Activated CD8-positive, alpha-beta memory T cell treated with anti-CD3 and anti-CD28 coated beads, Interleukin-2, amount 50 U/mL, for 1 hour (primary cell): ENCODE results near the gene PCDHGB2.
"Not testable (repeated sequence)": the region's sequence is repeated elsewhere in the genome, so short reads cannot be mapped to it uniquely, and the experiment has no call there.

Experiments used
- DNase-seq: peaks from one replicate; pipeline ENCODE4 v3.0.0-alpha.2; 2020; ENCODE audit errors: extremely low read depth

Gene PCDHGB2

GRCh38 chr5:141384471-141385267 lies 24.9 kb downstream of the PCDHGB2 start:
- no peak for DNase-seq

- DNase-seq = not testable (repeated sequence)
Measured at GRCh38 chr5:141387557-141388311, 27.9 kb downstream of the PCDHGB2 start, which contains the start of gene PCDHGB4. Gene PCDHGB4 (plus strand): TSS chr5:141387698. CDS start chr5:141387885, 187 bp downstream.

DNA sequence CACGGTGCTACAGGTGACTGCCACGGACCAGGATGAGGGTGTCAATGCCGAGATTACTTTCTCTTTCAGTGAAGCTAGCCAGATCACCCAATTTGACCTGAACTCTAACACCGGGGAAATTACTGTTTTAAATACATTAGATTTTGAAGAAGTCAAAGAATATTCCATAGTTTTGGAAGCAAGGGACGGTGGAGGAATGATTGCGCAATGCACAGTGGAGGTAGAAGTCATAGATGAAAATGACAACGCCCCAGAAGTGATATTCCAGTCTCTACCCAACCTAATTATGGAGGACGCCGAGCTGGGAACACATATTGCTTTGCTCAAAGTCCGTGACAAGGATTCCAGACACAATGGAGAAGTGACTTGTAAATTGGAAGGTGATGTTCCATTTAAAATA lies 28.9 kb downstream of the PCDHGB2 start:
- DNase-seq = no peak

- DNase-seq = no peak
Measured at GRCh38 chr5:141389153-141390042, 29.6 kb downstream of the PCDHGB2 start.

DNA sequence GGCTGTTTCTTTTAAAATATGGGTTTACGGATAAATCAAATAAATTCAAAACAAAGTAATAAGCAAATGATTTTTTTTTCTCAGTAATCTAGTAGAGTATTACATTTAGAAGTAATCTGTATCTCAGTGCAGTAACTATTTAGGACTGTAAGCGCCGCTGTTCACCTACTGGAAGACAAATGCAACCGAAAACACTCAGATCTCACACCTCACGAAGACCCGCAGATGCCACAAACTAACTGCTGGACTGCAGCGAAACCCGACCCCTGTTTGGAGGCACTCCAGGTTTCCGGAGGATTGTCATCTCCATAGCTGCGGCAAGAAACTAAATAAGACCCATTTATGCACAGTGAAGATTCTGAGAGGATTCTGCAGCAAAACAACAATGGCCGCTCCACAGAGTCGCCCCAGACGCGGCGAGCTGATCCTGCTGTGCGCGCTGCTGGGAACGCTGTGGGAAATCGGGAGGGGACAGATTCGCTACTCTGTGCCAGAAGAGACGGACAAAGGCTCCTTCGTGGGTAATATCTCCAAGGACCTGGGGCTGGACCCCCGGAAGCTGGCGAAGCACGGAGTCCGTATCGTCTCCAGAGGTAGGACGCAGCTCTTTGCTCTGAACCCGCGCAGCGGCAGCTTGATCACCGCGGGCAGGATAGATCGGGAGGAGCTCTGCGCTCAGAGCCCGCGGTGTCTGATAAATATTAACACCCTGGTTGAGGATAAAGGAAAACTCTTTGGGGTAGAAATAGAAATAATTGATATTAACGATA lies 32.8 kb downstream of the PCDHGB2 start, which contains the start of gene PCDHGA8:
Gene PCDHGA8, plus strand, starts transcription at position 205 of the 770 bp plus-strand sequence. Its CDS starts 181 bp downstream, at position 386.
- no peak for DNase-seq

DNA sequence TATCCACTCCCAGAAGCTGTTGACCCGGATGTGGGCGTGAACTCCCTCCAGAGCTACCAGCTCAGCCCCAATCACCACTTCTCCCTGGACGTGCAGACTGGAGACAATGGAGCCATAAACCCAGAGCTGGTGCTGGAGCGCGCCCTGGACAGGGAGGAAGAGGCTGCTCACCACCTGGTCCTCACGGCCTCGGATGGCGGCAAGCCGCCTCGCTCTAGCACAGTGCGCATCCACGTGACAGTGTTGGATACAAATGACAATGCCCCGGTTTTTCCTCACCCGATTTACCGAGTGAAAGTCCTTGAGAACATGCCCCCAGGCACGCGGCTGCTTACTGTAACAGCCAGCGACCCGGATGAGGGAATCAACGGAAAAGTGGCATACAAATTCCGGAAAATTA lies 33.5 kb downstream of the PCDHGB2 start:
- DNase-seq = no peak

DNA sequence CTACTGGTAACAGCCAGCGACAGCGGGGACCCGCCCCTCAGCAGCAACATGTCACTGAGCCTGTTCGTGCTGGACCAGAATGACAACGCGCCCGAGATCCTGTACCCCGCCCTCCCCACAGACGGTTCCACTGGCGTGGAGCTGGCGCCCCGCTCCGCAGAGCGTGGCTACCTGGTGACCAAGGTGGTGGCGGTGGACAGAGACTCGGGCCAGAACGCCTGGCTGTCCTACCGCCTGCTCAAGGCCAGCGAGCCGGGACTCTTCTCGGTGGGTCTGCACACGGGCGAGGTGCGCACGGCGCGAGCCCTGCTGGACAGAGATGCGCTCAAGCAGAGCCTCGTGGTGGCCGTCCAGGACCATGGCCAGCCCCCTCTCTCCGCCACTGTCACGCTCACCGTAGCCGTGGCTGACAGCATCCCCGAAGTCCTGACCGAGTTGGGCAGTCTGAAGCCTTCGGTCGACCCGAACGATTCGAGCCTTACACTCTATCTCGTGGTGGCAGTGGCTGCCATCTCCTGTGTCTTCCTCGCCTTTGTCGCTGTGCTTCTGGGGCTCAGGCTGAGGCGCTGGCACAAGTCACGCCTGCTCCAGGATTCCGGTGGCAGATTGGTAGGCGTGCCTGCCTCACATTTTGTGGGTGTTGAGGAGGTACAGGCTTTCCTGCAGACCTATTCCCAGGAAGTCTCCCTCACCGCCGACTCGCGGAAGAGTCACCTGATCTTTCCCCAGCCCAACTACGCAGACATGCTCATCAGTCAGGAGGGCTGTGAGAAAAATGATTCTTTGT lies 34.8 kb downstream of the PCDHGB2 start:
- DNase-seq = not testable (repeated sequence)

- DNase-seq = not testable (repeated sequence)
Measured at GRCh38 chr5:141397756-141398551, 38.2 kb downstream of the PCDHGB2 start, which contains the start of gene PCDHGB5. Gene PCDHGB5 (plus strand): TSS chr5:141397947. CDS start chr5:141398128, 181 bp downstream.

GRCh38 chr5:141398608-141399007 lies 38.8 kb downstream of the PCDHGB2 start:
- DNase-seq = no peak

GRCh38 chr5:141399555-141400258 lies 39.9 kb downstream of the PCDHGB2 start:
- no peak for DNase-seq

DNA sequence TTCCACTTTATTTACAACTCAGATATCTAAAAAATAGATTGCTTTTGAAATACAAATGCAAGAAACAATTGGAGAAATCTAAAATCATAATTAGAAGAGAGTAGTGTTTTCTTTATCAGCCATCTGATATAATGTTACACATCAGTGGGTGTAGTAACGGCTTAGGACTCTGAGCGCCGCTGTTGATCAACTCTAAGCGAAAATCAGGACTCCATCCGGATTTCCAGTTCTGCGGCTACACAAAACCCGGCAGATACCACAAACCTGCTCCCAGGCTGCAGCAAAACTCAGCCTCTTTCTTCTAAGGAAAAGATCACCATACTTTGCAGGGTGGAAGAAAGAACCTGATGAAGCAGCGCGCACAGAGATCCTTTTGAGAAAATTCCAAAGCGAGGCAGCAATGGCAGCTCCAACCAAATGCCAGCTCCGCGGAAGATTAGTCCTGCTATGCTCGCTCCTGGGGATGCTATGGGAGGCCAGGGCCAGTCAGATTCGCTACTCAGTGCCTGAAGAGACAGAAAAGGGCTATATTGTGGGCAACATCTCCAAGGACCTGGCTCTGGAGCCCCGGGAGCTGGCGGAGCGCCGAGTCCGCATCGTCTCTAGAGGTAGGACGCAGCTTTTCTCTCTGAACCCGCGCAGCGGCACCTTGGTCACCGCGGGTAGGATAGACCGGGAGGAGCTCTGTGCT lies 42.9 kb downstream of the PCDHGB2 start, which contains the start of gene PCDHGA9:
Gene PCDHGA9, plus strand, starts transcription at position 226 of the 691 bp plus-strand sequence. Its CDS starts 175 bp downstream, at position 401.
- no peak for DNase-seq

- no peak for DNase-seq
Measured at GRCh38 chr5:141403387-141403786, 43.6 kb downstream of the PCDHGB2 start.

DNA sequence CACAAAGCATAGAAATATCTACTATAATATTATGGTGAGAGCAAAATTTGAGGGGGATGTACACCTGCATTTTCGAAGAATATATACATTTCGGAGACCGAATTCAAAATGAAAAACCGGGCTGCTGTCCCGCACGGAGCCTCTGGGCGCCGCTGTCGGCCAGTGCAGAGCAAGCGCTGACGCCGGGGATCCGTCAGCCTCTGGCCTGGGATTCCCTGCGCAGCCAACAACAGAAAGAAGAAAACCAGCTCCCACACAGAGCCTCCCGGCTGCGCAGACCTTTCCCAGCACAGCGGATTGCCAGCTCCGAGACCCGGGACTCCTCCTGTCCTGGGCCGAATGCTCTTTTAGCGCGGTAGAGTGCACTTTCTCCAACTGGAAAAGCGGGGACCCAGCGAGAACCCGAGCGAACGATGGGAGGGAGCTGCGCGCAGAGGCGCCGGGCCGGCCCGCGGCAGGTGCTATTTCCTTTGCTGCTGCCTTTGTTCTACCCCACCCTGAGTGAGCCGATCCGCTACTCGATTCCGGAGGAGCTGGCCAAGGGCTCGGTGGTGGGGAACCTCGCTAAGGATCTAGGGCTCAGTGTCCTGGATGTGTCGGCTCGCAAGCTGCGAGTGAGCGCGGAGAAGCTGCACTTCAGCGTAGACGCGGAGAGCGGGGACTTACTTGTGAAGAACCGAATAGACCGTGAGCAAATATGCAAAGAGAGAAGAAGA lies 48.2 kb downstream of the PCDHGB2 start, which contains the start of gene PCDHGB6:
Gene PCDHGB6, plus strand, starts transcription at position 232 of the 716 bp plus-strand sequence. Its CDS starts 182 bp downstream, at position 414.
- not testable (repeated sequence) for DNase-seq

GRCh38 chr5:141409598-141410306 lies 50.0 kb downstream of the PCDHGB2 start:
- no peak for DNase-seq

- no peak for DNase-seq
Measured at GRCh38 chr5:141411575-141411974, 51.8 kb downstream of the PCDHGB2 start.
